Measurements from ENCODE around the gene CREB3L1. TPM values are rescaled to one million over a fixed set of nuclear protein-coding genes. Genes with fewer than 3 reads are reported as not detected.
"Not testable (repeated sequence)": the region's sequence is repeated elsewhere in the genome, so short reads cannot be mapped to it uniquely, and the experiment has no call there.

Gene CREB3L1
- total RNA-seq, 4 donors from 2014 or later = 1.3 to 8.7 (median 3.7) TPM

DNA sequence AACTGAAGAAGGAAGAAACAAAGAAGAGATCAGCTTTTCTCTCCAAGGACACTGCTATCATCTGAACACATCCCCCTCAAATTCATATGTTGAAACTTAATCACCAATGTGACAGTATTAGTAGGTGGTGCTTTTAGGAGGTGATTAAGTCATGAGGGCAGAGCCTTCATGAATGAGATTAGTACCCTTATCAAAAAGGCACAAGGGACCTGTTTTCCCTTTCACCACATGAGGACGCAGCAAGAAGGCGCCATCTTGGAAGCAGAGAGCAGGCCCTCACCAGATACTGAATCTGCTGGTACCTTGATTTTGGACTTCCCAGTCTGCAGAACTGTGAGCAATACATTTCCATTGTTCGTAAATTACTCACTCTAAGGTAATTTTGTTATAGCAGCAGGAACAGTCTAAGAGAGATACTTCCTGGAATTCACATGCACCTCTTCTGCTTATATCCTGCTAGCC lies 20.9 kb upstream of the CREB3L1 start:
- WGBS = 100% methylated on average over 3 of the region's 3 CpGs
- intact Hi-C loops (cut with DNase I) = no loop called here
- H3K4me3 ChIP-seq = no peak overlapping the region

DNA sequence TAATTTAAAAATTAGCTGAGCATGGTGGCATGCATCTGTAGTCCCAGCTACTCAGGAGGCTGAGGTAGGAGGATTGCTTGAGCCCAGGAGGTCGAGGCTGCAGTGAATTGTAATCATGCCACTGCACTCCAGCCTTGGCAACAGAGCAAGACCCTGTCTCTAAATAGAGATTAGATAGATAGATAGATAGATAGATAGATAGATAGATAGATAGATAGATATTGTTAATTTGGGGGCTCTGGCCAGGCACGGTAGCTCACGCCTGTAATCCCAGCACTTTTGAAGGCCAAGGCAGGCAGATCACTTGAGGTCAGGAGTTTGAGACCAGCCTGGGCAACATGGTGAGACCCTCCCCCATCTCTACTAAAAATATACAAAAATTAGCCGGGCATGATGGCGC lies 18.1 kb upstream of the CREB3L1 start:
- H3K27me3 ChIP-seq; DNase-seq (ENCODE audit: extremely low spot score); H3K36me3 ChIP-seq; H3K9me3 ChIP-seq; H3K27ac ChIP-seq (replicated peaks in 1 of 4); H3K4me3 ChIP-seq; intact Hi-C loops (cut with DNase I); H3K4me1 ChIP-seq: not testable (repeated sequence)
- WGBS = 94% methylated on average over 5 of the region's 5 CpGs

More for the DNA sequence above, 20.9 kb upstream of the CREB3L1 start:
- Histone ChIP-seq H3K4me1 (no peaks in the 10 kb centered on the region), H3K36me3 (no peaks in the 10 kb centered on the region), H3K27ac (replicated peaks in 1 of 4) (no peak overlapping the region), H3K27me3 (no peaks in the 10 kb centered on the region), H3K9me3 (no peaks in the 10 kb centered on the region)
- DNase-seq (ENCODE audit: extremely low spot score) = no peak
- TF ChIP-seq EP300 (IDR thresholded peaks at IDR 0.05) (no peak), POLR2AphosphoS5 (IDR thresholded peaks at IDR 0.05) (no peak), POLR2A (IDR thresholded peaks at IDR 0.05; ENCODE audit: low read depth) (no peak)
- TF ChIP-seq, protein P1, sequence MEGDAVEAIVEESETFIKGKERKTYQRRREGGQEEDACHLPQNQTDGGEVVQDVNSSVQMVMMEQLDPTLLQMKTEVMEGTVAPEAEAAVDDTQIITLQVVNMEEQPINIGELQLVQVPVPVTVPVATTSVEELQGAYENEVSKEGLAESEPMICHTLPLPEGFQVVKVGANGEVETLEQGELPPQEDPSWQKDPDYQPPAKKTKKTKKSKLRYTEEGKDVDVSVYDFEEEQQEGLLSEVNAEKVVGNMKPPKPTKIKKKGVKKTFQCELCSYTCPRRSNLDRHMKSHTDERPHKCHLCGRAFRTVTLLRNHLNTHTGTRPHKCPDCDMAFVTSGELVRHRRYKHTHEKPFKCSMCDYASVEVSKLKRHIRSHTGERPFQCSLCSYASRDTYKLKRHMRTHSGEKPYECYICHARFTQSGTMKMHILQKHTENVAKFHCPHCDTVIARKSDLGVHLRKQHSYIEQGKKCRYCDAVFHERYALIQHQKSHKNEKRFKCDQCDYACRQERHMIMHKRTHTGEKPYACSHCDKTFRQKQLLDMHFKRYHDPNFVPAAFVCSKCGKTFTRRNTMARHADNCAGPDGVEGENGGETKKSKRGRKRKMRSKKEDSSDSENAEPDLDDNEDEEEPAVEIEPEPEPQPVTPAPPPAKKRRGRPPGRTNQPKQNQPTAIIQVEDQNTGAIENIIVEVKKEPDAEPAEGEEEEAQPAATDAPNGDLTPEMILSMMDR (IDR thresholded peaks at IDR 0.05) = no peak

DNA sequence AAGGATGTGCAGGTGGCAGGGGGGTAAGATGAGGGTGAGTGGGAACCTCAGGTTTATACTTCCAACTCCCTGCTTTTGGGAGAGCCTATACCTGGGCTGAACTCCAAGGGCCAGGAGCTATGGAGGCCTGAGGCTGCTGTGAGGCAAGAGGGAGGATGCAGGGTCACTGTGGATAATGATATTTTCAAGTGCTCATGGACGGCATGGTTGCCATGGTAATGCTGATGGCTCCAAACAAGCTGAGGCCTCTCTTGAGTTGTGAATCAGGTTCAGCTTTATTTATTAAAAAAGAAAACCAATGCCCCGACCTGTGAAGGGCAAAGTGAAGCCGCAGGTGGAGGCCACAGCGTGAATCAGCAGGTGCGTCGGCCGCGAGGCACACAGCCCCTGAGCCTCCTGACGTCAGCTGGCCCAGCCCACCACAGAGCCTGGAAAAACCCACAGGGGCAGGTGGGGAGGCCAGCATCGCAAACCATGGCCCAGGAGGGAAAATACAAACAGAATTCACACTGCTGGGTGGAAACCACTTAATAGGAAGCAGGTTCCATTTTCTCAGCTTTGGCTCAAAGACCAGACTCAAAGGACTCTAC lies 17.4 kb upstream of the CREB3L1 start:
- TF ChIP-seq, protein P1 (IDR thresholded peaks at IDR 0.05) = no peak
- no peak for TF ChIP-seq POLR2AphosphoS5 (IDR thresholded peaks at IDR 0.05)
- no peak for TF ChIP-seq POLR2A (IDR thresholded peaks at IDR 0.05; ENCODE audit: low read depth)
- TF ChIP-seq EP300 (IDR thresholded peaks at IDR 0.05) = no peak
- no peak for DNase-seq (ENCODE audit: extremely low spot score)
- 70% methylated on average over 2 of the region's 10 CpGs for WGBS
- H3K27me3 ChIP-seq = no peaks in the 10 kb centered on the region
- H3K4me3 ChIP-seq = no peak overlapping the region
- intact Hi-C loops (cut with DNase I) = no loop called here
- no peaks in the 10 kb centered on the region for H3K4me1 ChIP-seq
- H3K9me3 ChIP-seq = no peaks in the 10 kb centered on the region
- H3K27ac ChIP-seq (replicated peaks in 1 of 4) = no peak overlapping the region
- H3K36me3 ChIP-seq = no peaks in the 10 kb centered on the region

DNA sequence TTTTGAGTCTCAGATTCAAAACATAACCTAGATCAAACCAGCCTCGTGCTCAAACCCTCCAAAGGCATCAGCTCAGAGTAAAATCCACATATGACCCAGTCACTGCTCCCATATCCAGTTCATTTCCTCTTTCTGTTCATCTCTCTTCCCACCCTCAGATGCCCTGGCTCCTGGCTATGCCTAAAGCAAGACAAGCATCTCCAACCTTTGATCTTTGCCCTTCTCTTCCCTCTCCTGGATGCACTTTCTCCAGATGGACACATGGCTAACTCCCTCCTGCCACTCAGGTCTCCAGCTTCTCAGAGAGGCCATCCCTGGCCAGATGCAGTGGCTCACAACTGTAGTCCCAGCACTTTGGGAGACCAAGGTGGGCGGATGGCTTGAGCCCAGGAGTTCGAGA lies 14.3 kb upstream of the CREB3L1 start:
- no peak for DNase-seq (ENCODE audit: extremely low spot score)
- H3K9me3 ChIP-seq = no peaks in the 10 kb centered on the region
- H3K4me3 ChIP-seq = no peak overlapping the region
- TF ChIP-seq, protein P1 (IDR thresholded peaks at IDR 0.05) = no peak
- no peak for TF ChIP-seq EP300 (IDR thresholded peaks at IDR 0.05)
- intact Hi-C loops (cut with DNase I) = no loop called here
- peaks cover 0 to 5% (median 2%) of the 10 kb centered on the region in 4 donors for H3K4me1 ChIP-seq
- H3K36me3 ChIP-seq = no peaks in the 10 kb centered on the region
- H3K27me3 ChIP-seq = no peaks in the 10 kb centered on the region
- 90% methylated on average over 3 of the region's 3 CpGs for WGBS
- H3K27ac ChIP-seq (replicated peaks in 1 of 4) = no peak overlapping the region

DNA sequence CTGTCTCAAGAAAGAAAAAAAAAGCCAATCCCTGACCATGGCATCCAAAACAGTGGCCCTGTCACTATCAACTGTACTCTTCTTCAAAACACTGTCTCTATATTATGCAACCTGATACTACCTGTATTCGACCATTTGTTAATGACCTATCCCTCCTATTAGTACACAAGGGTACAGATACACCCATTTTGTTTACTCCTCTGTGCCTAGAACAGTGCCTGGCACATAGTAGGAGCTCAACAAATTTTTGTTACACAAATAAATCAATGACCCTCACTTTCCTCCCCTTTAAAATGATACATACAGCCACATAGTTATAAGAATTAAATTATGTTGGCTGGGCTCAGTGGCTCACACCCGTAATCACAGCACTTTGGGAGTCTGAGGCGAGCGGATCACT lies 13.4 kb upstream of the CREB3L1 start:
- intact Hi-C loops (cut with DNase I) = no loop called here
- no peak for DNase-seq (ENCODE audit: extremely low spot score)
- Histone ChIP-seq H3K36me3 (no peaks in the 10 kb centered on the region), H3K27ac (replicated peaks in 1 of 4) (no peak overlapping the region), H3K4me1 (peaks cover 0 to 5% (median 2%) of the 10 kb centered on the region in 4 donors), H3K9me3 (no peaks in the 10 kb centered on the region), H3K4me3 (no peak overlapping the region), H3K27me3 (no peaks in the 10 kb centered on the region)
- WGBS = 89% methylated on average over 4 of the region's 4 CpGs
- TF ChIP-seq, protein P1 (IDR thresholded peaks at IDR 0.05) = no peak
- TF ChIP-seq POLR2A (IDR thresholded peaks at IDR 0.05; ENCODE audit: low read depth) = no peak
- no peak for TF ChIP-seq EP300 (IDR thresholded peaks at IDR 0.05)
- TF ChIP-seq POLR2AphosphoS5 (IDR thresholded peaks at IDR 0.05) = no peak

All from esophagus muscularis mucosa (tissue), 4 donors.